RCC 7860 (cell line): ENCODE data around the gene TNFRSF8.
"Not testable (repeated sequence)": the region's sequence is repeated elsewhere in the genome, so short reads cannot be mapped to it uniquely, and the experiment has no call there.

Experiments
- DNase-seq: peaks from one replicate; pipeline ENCODE4 v3.0.0-alpha.2; 2015; ENCODE audit warnings: low spot score
- FAIRE-seq: peaks from 2 replicates; lab custom pipeline; 2012; peaks lifted over from hg19 to GRCh38; lab: Jason Lieb, UNC

The TNFRSF8 gene

GRCh38 chr1:12083766-12084165, 20.7 kb downstream of the TNFRSF8 start:
- FAIRE-seq (no peak), DNase-seq (no peak)

DNA sequence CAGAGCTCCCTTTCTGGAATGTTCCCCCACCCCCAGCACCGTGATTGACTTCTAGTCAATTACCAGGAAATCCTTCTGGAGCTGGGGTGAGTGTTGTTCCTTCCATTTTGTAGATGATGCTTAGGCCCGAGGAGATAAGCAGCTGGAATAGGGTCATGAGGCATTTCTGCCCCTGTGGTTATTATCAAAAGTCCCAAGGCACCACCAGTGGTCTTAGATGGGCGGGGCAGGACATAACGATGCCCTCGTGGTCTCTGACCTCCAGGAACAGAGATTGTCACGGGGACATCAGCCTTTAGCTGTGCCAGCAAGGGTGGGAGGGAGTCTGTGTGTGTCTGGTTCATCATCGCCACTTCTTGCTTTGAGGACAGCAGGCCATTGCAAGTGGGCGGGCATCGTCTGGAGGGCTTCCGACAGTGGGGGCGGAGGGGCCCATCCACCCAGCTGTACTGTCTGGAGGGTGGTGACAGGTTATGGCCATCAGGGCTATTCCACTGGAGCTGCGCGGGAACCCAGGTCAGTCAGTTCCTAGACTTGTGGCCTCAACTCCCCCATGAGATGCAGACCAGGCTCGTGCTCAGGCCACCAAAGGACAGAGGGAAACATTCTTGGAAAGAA, 22.6 kb downstream of the TNFRSF8 start:
- FAIRE-seq (no peak), DNase-seq (no peak)

- FAIRE-seq (no peak), DNase-seq (no peak)
Measured at GRCh38 chr1:12087797-12088314, 24.8 kb downstream of the TNFRSF8 start.

GRCh38 chr1:12088607-12089006, 25.5 kb downstream of the TNFRSF8 start:
- no peak for DNase-seq
- no peak for FAIRE-seq

- DNase-seq (no peak), FAIRE-seq (no peak)
Measured at GRCh38 chr1:12090326-12090725, 27.2 kb downstream of the TNFRSF8 start.

- FAIRE-seq (no peak), DNase-seq (no peak)
Measured at GRCh38 chr1:12091191-12091590, 28.1 kb downstream of the TNFRSF8 start.

GRCh38 chr1:12094180-12094579, 31.1 kb downstream of the TNFRSF8 start:
- DNase-seq (no peak), FAIRE-seq (no peak)

- DNase-seq (no peak), FAIRE-seq (no peak)
Measured at GRCh38 chr1:12095452-12096263, 32.6 kb downstream of the TNFRSF8 start.

DNA sequence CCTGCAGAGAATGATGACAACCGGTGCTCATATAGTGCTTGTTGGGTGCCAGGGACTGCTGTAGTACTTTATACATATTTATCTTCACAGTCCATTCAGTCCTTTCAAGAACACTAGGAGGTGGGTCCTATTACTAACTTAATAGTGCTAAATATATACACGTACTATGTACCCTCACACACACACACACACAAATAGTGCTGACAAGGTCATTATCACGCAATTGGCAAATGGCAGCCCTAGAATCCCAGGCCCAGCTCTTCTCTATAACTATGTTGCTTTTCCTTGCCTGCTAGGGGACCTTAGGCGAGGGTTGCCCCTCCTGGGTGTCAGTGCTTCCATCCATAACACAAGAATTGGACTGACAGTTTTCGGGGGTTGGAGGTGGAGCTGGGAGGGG, 33.5 kb downstream of the TNFRSF8 start:
- no peak for FAIRE-seq
- no peak for DNase-seq

GRCh38 chr1:12097321-12097720, 34.2 kb downstream of the TNFRSF8 start:
- DNase-seq (no peak), FAIRE-seq (no peak)

DNA sequence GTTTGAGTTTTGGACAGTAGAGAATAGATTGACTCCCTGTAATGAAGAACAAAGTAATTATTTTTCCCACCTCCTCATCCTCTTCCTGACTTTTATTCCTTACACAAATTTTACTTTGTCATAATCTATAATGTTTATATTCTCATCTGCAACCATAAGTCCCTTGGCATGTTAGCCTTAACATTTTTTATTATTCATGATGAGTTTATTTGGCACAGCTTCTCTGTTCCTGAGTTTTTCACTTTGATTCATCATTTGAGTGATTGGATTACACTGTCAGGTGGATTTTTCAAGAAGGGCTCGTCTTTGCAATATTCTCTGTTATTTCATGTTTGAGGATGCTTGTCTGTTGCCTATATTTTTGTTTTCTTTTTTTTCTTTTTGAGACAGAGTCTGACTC, 35.7 kb downstream of the TNFRSF8 start:
- FAIRE-seq, result no peak

GRCh38 chr1:12099610-12100009, 36.5 kb downstream of the TNFRSF8 start:
- DNase-seq (no peak), FAIRE-seq (no peak)

More for the DNA sequence above, 35.7 kb downstream of the TNFRSF8 start:
- no peak for DNase-seq

DNA sequence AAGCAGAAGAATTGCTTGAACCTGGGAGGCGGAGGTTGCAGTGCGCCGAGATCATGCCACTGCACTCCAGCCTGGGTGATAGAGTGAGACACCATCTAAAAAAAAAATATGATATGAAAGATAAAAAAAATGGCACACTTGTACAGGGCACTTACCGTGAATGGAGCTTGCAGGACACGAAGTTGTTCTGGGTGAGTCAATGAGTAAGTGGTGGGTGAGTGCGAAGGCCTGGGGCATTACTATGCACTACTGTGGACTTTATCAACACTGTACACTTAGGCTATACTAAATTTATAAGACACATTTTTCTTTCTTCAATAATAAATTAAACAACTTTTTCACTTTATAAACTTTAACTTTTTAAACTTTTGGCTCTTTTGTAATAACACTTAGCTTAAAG, 37.0 kb downstream of the TNFRSF8 start:
- FAIRE-seq, result no peak
- DNase-seq, result no peak

DNA sequence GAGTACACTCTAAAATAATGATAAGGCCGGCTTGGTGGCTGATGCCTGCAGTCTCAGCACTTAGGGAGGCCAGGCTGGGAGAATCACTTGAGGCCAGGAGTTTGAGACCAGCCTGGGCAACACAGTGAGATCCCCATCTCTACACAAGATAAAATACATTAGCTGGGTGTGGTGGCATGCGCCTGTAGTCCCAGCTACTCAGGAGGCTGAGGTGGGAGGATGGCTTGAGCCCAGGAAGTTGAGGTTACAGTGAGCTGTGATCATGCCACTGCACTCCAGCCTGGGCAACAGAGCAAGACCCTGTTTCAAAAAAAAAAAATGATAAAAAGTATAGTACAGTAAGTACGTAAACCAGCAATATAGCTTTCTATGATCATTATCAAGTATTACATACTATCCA, 38.0 kb downstream of the TNFRSF8 start:
- not testable (repeated sequence) for DNase-seq, FAIRE-seq

DNA sequence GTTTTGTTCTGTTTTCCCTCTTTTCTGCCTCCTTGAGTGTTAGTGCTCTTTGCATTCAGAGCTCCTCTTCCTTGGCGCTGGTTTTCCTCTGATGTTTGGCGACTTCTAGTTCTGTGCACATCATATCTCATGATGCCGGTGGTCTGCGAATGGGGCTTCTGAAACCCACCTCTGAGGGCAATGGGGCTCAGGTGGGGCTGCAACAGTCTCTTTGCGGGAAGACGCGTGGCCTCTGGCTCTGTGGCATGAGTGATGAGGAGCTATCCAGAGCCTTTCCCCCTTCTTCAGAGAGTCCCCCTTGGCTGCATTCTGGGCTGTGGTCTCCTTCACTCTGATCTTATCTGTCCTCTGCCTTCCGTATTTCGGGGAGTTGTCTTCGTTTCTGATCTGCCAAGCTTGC, 39.0 kb downstream of the TNFRSF8 start:
- DNase-seq, result no peak
- FAIRE-seq, result no peak

GRCh38 chr1:12104417-12104816, 41.3 kb downstream of the TNFRSF8 start:
- FAIRE-seq, result no peak
- no peak for DNase-seq

DNA sequence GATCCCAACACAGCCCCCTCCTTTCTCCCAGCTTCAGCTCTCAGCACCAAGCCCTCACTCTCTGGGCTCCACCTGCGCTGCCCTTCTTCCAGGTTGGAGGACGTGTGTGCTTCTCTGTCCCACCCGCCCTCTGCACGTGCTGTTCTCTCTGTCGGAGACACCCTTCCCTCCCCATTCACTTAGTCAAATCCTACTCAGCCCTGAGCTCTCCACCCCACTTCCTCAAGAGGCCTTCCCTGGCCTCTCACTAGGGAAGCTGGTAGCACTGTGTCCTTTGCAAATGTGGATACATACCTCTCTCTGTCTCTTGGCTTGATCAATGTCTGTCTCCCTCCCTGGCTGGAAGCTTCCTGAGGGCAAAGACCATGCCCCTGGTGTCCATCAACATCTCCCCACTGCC, 43.0 kb downstream of the TNFRSF8 start:
- no peak for FAIRE-seq
- DNase-seq, result no peak

- not testable (repeated sequence) for FAIRE-seq, DNase-seq
Measured at GRCh38 chr1:12106861-12107260, 43.8 kb downstream of the TNFRSF8 start.

DNA sequence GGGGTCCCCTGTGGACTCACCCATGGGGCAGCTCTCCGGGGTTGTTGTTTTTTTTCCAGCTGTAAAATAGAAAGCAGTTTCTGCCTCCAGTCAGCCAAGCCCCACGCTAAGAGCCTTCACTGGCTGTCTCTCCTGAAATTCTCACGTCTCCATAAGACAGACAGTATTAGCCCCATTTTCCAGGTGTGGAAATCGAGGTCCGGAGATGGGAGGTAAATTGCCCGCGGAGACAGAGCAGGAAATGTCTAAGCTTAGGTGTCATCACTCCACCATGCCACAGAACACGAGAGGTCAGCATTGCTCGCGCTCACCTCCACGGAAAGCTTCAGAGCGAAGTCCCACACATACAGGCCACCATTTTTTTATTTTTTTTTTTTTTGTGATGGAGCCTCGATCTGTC, 44.6 kb downstream of the TNFRSF8 start:
- DNase-seq (no peak), FAIRE-seq (no peak)

DNA sequence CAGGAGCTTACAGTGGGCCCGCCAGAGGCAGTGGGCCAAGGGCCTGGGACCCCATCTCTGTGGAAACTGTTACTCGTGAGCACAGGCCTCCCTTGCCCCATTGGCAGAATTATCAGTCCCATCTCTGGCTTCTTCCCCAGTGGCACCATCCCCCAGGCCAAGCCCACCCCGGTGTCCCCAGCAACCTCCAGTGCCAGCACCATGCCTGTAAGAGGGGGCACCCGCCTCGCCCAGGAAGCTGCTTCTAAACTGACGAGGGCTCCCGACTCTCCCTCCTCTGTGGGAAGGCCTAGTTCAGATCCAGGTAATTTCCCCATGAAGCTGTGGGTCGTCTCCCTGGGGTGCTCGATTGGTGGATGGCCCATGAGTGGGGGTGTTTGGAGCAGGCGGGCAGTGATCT, 46.8 kb downstream of the TNFRSF8 start:
- FAIRE-seq, result no peak

GRCh38 chr1:12111741-12112140, 48.6 kb downstream of the TNFRSF8 start:
- FAIRE-seq, result no peak

More for the DNA sequence above, 46.8 kb downstream of the TNFRSF8 start:
- DNase-seq, result no peak

DNA sequence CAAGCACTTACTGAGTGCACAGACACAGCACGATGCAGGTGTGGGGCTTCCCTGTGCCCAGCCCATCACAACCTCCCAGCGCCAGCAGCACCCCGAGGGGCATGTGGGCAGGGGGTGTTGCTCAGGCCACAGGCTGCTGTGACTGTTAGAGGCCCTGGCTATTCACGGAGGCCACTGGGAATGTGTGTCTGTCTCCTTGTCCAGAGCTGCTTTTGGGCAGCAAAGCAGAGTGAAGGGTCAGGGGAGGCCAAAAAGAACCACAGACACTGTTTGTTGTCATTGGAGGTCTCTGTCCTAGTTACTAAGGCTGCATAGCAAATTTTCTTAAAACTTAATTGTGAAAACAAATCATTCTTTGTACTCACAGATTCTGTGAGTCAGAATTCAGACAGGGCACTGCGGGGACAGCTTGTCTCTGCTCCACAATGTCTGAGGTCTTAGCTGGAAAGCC, 49.6 kb downstream of the TNFRSF8 start:
- FAIRE-seq, result no peak

More at GRCh38 chr1:12111741-12112140, 48.6 kb downstream of the TNFRSF8 start:
- DNase-seq, result no peak

More for the DNA sequence above, 49.6 kb downstream of the TNFRSF8 start:
- DNase-seq, result no peak
